Right forelimb (tissue), 1 donor: ENCODE results near the gene PTGDS.

Source experiments
- DNase-seq: peaks from one replicate; pipeline ENCODE4 v3.0.0-alpha.2; 2018

Gene PTGDS

DNA sequence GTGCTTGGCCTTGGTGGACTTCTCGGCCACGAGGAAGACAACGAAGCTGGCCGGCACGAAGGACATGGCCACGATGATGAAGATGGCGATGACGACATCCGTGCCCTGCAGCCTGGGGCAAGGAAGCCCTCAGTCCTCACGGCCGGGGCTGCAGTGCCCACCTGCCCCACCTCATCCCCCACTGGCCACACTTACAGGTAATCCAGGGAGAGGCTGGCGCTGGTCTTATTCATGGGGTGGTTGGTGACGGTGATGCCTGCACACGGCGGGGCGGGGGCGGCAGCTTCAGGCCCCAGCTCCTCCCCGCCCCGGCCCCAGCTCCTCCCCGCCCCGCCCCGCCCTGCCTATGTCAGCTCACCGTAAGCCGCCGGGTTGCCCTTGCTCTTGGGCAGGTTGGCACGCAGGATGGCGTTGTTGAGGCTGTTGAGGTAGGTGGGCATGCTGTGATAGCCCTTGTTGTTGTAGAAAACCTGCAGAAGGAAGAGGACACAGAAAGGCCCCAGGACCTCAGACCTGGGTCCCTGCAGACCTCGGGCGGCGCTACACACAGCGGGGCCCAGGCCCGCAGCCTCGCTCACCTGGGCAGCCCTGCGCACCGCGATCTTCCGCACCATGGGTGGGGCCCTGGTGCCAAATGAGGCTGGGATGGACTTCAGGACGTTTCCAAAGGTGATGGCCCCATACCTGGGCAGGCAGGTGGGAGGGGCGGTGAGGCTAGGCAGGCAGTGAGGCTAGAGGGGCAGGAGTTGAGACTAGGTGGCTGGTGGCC is 34.8 kb downstream of the PTGDS start:
- no peak for DNase-seq

DNA sequence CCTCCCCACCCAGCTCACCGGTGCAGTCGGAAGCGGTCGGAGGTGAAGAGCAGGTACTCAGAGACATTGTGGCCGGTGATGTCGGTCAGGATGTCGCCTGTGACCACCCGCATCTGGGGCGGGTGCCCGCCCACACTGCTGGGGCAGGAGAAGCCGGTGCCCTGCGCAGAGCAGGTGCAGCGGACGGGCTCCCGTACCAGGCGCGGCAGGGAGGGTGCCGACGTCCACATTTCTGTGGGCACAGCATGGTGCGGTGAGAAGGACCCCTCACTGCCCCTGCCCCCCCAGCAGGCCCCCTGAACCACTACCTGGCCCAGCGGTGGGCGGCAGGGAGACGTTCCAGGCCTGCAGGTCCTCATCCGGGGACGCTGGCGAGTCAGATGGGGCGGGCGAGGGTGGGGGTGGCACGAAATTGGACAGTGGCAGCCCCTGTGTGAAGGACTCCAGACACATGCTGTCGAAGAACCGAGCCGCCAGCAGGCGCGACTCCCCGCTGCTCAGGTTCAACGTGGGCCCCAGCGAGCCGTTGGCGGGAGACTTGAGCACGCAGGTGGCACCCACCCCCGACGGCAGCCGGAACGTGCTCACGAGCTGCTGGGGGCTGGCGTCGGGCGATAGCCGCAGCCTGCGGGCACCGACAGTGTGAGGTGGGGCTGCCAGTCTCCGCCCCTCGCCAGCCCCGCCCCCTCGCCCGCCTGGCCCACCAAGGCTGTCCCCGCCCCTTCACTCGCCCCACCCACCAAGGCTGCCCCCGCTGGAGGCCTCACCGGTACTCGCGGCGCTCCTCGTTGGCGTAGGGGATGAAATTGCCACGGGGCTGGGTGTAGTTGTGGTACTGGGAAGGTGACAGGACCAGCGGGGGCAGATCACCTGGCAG is 35.6 kb downstream of the PTGDS start:
- DNase-seq = no peak

DNA sequence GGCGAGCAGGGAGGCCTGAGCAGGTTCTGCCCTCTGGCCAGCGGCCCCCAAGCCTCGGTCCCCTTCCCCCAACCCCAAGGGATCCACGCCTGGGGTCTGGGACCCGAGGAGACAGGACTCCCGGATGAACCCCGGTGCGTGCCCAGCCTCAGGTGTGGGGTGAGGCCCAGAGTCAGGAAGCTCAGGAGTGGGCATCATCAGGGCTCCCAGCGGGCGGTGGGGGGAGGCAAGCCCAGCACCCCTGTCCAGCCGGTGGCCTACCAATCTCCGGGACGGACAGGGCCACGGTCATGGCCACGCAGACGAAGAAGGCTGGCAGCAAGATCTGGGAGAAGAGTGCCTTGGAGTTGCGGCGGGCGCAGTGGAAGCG is 36.3 kb downstream of the PTGDS start:
- DNase-seq = no peak

DNA sequence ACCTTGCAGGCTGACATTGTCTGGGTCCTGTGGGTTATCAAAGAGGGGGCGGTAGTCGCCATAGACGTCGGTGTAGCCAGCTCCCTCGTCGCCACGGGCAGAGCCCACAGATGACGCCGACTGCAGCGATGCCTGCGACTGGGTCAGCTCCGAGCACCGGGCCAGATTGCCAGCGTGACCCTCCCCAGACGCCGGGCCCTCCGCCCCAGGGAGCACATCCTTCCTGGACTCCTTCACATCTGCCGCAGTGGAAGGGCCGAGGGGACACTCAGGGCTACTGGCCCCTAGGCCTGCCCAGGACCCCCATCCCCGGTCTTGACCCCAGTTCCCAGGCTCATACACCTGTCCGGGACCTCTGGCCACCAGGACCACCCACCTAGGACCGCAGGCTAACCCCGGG is 36.9 kb downstream of the PTGDS start:
- no peak for DNase-seq

DNA sequence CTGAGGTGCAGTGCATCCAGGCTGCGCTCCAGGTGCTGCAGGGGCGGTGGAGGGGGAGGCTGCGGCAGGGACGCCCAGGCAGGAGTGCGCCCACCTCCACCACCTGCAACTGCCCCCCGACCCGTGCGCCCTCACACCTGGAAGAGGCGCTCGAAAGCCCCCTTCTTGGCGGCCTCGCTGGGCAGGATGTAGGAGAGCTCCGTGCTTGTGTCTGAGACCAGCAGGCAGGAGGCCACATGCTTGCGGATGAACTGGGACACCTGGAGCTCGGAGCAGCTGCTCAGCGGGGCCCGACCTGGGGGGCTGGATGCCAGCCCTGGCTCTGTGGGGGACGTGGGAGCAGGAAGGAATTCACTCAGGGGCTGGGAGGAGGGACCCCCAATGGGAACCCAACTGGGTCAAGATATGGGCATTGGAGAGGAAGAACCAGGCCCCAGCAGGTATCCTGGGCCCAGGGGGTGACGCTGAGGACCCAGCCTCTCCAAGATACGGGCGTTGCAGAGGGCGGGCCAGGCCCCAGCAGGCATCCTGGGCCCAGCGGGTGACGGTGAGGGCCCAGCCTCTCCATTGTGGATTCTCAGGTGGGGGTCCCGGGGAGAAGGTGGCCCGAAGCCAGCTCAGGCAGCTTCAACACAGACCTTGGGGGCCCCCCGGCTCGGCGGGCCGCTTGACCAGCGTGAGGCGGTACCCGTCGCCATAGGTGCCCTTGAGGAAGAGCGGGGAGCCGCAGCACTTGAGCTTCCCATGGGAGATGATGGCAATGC is 37.7 kb downstream of the PTGDS start:
- DNase-seq = no peak

- no peak for DNase-seq
Measured at GRCh38 chr9:137015540-137015930, 38.2 kb downstream of the PTGDS start.

DNA sequence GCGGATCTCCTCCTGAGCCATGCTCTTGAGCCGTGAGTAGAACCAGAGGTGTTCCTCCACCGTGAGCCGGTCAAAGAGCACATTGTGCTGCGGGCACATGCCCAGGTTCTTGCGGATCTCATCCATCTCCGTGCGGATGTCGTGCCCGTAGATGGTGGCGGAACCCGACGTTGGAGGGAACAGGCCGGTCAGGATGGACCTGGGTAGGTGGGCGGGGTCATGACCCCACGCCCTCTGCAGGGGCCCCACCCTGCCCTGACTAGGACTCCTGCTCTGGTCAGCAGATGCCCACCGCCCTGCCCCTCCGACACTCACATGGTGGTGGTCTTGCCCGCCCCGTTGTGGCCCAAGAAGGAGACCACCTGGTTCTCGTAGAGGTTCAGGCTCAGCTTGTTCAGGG is 38.7 kb downstream of the PTGDS start:
- DNase-seq = no peak

GRCh38 chr9:137016436-137016835 is 39.1 kb downstream of the PTGDS start:
- no peak for DNase-seq

DNA sequence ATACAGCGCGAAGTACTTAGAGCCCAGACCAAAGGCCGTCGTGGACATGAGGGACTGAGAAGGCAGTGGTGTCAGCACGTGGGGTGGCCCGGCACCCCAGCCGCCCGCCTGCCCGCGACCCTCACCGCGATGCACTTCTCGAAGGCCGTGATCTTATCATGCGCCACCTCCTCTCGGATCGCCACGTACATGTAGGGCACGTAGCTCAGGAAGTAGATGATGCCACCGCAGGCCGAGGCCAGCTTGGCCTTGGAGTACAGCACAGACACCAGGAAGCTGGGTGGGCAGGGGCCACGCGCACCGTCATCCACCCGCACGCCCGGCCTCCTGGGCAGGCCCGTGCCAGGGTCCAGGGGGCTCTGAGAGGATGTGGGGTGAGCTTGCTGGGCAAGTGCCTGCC is 39.8 kb downstream of the PTGDS start:
- DNase-seq = no peak

DNA sequence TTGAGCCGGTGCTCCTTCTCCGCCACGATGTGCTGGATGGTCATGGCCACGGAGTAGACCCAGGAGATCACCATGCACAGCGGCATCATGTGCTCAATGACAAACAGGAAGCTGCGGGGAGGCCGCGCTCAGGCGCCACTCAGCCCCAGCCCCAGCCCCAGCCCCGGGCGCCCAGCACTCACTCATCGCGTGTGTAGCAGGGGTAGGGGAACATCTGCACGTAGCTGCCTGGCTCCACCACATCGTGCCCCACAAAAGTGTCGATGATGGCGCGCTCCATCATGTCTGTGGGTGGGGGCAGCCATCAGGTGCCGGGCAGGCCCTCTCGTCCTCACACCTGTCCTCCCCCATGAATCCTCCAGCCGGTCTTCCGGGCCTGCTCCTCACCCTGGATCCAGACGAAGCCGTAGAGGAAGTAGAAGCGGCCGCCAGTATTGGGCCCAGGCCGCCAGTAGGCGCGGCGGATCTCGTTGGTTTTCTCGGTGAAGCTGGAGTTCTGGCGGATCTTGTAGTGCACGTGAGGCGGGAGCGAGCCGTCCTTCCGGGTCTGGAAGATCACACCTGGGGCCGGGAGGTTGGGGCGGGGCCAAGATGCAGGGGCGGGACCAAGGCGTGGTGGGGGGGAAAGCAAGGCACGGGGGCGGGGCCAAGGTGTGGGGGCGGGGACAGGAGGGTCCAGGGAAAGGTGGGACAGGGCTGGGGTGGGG is 40.6 kb downstream of the PTGDS start:
- no peak for DNase-seq

- DNase-seq = no peak
Measured at GRCh38 chr9:137018761-137019559, 41.7 kb downstream of the PTGDS start.

- no peak for DNase-seq
Measured at GRCh38 chr9:137019891-137020683, 42.8 kb downstream of the PTGDS start.

- DNase-seq = no peak
Measured at GRCh38 chr9:137020771-137021567, 43.7 kb downstream of the PTGDS start.

- DNase-seq = no peak
Measured at GRCh38 chr9:137021568-137021978, 44.3 kb downstream of the PTGDS start.

- no peak for DNase-seq
Measured at GRCh38 chr9:137021979-137022661, 44.8 kb downstream of the PTGDS start.

GRCh38 chr9:137022662-137023008 is 45.3 kb downstream of the PTGDS start:
- DNase-seq = no peak

DNA sequence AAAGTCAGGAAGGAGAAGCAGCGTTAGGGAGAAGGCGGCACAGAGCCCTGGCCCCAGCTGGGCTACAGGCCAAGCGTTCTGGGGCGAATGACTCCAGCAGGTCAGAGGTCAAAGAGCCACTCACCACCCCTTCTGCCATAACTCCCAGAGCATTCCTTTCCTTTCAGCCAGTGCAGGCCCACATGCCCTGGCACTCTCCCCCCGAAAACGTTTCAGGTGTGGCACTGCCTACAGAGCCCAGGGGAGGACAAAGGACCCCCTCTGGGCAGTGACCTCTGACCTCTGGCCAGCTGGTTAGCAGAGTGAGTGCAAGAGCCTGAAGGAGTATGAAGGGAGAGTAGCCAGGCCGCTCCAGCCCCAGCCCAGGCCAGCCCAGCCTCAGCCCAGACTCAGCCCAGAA is 45.9 kb downstream of the PTGDS start:
- DNase-seq = no peak

DNA sequence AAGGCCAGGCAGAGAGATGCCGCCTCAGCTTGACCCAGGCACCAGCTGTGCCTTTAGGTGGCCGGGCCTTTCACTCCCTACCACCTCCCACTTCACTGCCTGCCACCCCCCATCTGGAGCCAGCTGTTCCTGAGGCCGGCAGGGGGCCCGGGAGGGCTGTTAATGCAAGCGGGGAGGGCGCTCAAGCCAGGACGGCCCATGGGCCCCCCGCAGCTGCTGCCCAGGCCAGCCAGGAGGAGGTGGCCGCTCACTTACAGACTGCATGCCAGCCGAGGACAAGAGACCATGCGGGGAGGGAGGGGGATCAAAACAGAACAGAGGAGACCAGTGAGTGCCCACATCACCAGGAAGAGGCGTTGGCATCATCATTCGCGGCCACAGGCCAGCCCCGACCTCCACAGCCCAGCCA is 46.3 kb downstream of the PTGDS start:
- DNase-seq = no peak

- no peak for DNase-seq
Measured at GRCh38 chr9:137025517-137025966, 48.2 kb downstream of the PTGDS start.

DNA sequence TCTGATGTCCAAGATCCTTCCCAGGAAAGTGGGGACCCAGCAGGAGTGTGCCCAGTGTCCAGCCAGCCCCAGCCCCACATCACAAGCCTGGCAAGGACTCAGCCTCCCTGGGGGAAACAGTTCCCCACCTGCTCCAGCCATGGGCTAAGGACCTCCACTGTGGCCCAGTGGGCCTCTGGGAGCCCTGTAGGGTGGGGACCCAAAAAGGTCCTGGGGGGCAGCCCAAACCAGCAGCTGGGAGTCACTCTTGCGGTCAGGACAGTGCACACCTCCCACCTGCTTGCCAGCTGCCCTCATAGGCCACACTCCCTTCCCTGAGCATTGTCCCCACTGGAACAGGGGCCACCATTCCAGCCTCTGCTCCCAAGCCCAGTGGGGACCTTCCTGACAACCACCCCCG is 49.1 kb downstream of the PTGDS start:
- DNase-seq = no peak
